IPS DF 4.7 (cell line): Measurements from ENCODE around the gene HOXA6.

Source experiments
- DNase-seq: peaks from one replicate; pipeline ENCODE4 v3.0.0-alpha.2; 2013; ENCODE audit warnings: low spot score; ENCODE audit errors: extremely low read depth

Gene HOXA6

DNA sequence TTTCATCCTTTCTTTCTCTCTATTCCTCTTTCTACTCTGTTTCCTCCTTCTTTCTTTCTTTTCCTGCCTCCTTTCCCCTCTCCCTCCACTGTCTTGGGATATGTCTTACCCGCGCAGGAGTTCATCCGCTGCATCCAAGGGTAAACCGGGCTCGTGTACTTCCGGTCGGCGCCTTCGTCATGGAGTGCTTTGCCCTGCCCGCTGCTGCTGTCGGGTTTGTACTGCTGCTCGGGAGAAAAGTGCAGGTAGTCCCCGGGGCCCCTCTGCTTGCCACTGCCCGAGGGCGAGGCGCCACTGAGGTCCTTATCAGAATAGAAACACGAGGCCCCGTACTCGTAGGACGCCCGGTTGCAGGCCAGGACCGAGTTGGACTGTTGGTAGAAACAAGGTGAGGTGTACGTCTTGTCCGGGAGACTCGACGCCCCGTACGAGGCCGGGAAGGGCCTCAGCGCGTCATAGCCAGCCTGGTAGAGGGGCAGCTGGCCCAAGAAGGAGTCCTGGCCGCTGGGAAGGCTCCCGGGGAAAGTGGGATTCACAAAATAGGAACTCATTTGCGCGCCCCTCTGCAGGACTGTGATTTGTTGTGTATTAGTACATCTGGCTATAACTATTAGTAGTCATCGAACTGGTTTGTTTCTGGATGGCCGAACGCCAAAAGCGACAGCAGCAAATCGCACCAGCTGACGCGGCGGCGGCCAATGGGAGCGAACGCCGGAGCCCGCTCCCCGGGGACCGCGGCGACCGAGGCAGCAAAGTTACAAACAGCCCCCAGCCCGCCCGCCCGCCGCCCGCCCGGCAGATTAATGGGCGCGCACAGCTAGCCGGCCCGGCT, at the start of gene HOXA6:
Gene HOXA6, minus strand, starts transcription at position 576 of the 832 bp plus-strand sequence. Its CDS starts 25 bp downstream, at position 551.
- DNase-seq: no peak

DNA sequence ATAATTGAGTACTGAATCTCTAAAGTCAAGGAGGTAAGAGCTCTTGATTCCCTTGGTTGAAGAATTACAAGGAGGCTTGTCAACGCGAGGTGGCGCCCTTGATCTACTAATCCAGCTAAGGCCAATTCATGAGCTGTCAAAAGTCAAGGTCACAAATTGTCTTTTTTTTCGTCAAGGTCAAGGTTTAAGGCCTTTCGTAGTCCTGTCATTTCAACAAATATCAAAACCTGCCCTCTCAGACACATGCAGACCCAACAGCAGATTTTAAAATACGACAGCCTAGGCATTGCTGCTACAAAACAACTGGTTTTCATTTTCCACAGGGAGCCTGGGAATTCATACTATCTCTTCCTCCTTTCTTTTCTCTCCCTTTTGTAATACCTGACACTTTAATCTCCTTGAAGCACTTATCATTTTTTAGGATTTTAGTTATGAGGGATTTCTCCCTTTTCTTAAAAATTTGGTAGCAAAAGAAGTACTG, 48.8 kb upstream of the HOXA6 start:
- DNase-seq: no peak

DNA sequence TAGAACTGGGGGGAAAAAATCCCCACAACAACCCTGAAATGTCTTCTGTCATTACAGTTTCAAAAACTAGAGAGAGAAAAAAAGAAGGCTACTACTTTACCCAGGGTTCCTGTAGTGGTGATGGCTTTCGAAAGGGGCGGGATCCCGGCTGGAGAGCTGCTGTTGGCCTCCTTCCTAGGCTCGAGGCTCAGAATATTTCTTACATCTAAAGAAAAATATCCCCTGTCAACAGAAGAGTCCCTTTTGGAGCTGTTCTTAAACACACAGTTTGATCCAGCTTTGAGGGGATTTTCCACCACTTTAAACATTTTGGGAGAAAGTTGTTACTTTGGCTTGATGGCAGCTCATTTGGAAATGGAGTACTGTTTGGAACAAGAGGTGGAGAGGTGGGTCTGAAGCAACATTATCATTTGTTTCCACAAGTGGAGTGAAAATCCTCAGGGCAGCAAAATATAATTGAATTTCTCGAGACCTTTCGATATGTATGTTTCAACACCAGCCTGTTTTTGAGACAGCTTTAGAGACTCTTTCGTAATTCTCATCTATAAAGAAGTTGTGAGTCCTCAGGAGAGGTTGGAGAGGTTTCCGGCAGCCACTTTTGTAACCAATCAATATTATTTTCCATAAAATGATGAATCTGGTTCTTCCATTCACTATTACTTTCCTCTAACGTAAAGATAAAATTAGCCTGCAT, 47.3 kb upstream of the HOXA6 start:
- no peak for DNase-seq

DNA sequence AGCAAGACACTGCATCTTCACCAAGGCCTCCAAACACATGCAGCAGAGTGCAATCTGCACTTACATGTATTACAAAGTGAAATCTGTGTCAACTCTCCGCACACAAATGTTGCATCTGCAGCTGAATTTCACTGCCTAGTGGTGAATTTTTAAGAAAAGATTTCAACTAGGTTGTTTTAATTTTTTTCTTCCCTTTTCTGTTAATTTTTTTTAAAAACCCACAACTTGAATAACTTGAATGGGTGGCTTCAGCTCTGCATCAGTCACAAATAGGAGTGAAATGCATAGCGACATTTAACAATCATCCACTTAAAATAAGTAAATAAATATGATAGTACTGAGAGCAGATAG, 46.4 kb upstream of the HOXA6 start:
- DNase-seq: no peak

- no peak for DNase-seq
Measured at GRCh38 chr7:27193335-27194001, 45.9 kb upstream of the HOXA6 start.

- DNase-seq: no peak
Measured at GRCh38 chr7:27192546-27193334, 45.2 kb upstream of the HOXA6 start.

DNA sequence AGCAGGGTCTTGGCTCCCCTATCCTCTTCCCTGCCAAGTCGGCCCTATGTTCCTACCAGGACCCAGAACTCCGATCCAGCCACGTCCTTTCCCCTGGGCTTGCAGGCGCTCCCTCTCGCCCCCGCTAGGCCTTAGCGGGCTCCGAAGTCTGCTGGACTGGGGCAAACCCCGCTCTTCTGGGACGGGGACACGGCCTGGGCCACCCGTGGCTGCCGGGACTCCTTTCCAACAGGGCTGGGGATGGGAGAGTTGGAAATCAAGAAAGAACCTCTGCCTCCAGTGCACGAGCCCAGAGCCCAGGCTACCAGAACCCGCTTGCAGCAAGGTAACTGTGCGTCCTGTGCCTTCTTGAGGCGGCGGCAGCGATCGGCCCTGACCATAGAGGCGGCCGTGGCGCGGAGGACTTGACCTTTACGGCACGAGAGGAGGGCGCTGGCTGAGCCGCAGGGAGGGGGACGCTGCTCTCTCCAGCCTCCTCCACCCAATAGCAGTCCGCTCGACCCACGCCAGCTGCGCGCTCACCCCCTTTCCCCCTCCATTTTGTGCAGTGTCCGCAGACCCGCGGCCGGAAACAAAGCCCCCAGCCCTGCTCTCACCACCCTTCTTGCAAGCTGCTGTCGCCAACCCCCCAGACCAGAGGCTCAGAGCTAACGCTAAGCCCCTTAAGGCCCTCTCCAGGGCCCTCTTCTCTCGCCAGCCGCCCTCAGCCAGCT, 44.4 kb upstream of the HOXA6 start:
- no peak for DNase-seq

- DNase-seq: no peak
Measured at GRCh38 chr7:27191161-27191731, 43.7 kb upstream of the HOXA6 start.

DNA sequence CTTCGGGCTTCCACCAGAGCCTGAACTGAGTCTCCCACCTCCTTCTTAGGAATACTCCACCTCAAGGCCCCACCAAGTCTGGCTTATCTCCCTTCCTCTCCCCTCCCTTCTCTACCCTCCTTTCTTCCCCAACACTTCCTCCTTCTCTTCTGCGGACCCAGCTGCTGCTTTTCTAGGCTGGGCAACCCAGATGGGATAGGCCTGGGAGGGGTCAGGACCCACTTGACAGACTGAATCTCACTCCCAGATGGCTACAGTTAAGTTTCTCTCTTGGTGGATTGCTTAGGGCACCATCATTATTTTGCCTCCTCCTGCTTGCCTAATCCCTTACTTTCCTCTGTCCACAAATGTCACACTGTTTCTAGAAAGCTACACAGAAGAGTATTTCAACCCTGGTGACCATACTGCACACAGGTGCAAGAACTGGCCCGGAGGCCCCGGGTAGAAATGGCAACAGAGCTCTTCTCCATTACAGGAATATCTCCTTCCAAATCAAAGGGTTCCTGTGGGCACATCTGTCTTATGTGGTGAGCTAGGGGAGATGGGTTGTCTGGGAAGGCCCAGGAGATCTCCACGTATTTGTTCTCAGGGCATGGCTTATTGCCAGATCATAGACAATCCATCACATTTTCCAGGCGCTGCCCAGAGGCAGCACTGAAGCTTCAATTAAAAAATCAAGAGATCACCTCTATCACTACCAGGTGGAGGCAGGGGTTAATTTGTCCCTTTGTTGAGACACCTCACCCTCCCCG, 42.6 kb upstream of the HOXA6 start:
- no peak for DNase-seq

GRCh38 chr7:27189295-27189996, 41.9 kb upstream of the HOXA6 start:
- DNase-seq: no peak

- DNase-seq: no peak
Measured at GRCh38 chr7:27188386-27189294, 41.1 kb upstream of the HOXA6 start.

DNA sequence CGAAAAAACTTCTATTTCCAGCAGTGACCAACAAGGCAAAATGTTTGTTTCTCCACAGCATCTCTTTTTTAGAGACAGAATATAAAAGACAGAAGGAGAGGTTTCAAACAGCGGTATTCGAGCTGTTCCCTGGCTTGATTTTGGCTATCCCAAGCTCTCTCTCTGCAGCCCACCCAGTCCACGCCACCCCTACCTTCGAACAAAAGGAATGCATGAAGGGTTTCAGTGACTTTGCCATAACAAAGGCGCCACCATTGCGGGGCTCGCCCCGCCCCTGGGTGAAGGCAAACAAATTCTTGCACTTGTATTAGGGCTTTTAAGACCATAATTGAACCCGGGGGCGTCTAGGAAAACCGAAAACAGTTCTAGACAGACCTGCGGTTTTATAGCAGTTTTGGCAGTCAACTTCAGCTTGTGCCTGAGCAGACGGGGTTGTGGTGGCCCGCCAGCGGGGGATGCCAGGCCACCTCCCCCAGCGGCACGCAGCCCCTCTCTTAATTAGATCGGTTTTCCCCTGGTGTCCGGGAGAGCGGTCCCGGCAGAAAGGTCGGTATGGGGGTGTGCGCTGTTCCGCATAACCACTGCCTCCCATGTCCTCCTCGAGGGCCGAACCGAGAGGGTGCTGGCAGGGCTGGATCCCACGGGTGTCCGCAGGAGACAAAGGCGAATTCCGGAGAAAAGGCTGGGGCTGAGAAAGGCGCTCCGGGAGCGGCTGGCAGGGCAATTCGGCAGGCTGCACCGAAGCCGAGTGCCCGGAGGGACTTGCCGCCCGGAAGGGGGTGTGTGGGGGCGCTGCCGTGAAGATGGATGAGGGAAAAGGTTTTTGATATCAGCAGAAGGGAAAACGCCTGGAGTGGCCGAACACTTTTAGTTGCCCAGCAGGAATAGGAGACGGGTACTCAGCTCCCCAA, 40.2 kb upstream of the HOXA6 start:
- DNase-seq: no peak

DNA sequence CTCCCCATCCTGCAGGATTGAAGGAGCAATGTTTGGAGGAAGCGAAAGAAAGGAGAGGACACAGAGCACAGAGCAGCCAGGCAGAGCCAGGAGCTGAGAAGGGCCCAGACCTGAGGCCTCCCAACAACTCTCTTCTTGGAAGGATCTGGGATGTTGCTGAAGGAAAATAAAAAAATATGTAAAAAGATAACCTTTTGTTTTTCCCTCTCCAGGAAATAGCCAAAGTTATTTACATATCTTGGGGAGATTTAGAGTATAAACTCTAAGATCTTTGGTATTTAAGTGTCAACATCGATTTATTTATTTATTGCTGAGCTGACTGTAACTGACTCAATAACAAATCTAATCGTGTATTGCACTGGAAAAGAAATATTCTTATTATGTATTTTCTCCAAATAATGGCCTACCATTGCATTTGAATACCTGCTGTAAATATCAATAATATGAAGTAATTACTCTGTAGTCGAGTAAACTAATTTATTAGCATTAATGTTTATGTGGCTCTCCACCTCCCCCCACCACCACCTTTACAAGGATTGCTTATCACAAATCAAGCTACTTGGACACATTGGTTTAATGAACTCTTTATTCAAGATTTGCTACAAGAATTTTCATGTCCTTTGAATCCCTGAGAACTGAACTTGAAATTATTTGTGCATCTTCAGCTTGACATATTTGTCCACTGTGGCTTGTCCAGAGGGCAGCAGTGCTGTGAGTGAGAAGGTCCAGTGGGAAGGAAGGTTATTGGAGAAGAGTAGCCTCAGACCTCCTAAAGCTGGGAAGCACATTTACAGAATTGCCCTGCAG, 39.3 kb upstream of the HOXA6 start:
- no peak for DNase-seq

DNA sequence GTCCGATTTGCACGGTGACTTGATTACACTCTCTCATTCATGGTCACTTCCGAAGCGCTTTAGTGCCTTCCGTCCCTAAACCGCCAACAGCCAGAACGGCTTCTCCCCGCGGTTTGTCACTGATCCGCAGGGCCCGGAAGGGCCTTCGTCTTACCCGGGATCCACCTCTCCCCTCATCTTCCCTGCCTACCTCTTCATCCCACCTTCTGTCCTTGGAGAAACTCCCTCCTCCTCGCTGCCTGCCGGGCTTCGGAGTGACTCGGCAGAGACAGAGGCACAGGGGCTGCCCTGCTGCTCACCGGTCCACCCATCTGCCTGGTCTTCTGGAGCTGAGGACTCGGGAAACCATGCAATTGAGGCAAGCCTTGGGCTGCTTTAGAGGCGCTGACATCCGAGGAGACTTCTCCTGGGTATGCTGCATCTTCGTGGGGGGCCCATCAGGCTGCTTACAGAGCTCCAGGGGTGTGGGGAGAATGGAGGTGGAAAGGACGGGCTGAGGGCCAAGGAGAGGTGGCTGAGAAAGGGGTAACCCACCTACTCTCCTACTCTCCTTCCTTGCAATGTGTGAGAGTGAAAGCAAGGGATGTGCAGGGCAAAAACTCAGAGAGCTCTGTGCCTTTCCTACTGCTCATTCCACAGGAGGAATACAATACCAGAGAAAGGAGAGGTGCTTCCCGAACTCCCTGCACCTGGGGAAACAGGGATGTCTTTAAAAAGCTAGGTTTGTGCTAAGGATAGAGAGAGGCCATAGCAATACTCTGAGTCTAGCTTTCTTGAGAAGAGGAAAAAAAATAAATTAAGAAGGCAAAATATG, 38.5 kb upstream of the HOXA6 start:
- no peak for DNase-seq
